ENCODE measurements around the gene GPX4. TPM values are rescaled to one million over a fixed set of nuclear protein-coding genes. Genes with fewer than 3 reads are reported as not detected.

GPX4 gene
- total RNA-seq, 2 experiments from 2014 or later, result 148 to 203 TPM

DNA sequence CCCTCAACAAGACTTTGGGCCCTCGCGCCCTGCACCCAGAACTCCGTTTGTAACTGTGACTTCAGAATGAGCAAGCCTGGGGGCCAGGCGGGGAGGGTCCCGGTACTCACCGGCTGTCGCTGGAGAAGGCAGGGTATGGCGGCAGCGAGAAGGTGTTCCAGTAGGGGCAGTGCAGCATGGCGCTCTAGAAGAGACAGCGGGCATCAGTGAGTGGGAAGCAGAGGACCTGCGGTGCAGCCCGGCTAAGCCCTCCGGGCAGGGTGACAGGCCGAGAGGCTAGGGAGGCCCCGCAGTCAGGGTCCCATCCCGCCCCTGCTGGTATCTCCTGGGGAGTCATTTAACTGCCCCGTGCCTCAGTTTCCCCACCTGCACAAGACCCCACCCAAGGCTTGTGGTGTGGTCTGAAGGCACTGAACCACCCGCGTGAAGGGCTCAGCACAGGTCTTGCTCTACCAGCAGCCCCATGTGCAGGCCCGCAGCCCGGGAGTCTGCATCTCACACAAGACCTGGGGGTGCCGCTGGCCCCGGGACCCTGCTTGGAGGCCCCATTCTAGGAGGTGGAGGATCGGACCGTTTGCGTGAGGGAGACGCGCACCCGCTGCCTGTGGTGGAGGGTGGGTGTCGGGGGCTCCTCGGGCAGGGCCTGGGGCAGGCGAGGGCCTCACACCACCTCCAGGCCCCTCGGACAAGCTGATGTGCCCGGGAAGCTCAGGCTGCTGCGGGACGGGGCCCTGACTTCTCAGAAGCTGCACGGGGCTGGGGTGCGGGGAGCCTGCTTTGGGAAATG is 45.7 kb downstream of the GPX4 start:
- no peak for DNase-seq (ENCODE audit: low spot score)
- Histone ChIP-seq H3K9me2 (ENCODE audit: insufficient read depth, low read length) (no peaks in the 10 kb centered on the region), H3K27ac (ENCODE audit: low read depth, low read length, poor library complexity, severe bottlenecking) (no peak overlapping the region), H3K36me3 (ENCODE audit: insufficient read depth, low read length) (peaks cover 16% of the 10 kb centered on the region), H4K20me1 (ENCODE audit: insufficient read depth, low read length) (no peaks in the 10 kb centered on the region), H3K79me2 (ENCODE audit: insufficient read depth, low read depth, low read length) (no peaks in the 10 kb centered on the region), H3K9me3 (ENCODE audit: low read length) (no peaks in the 10 kb centered on the region), H3K4me3 (ENCODE audit: low read depth, low read length, poor library complexity, severe bottlenecking) (no peak overlapping the region), H2AFZ (ENCODE audit: low read length) (no peak overlapping the region), H3K4me2 (ENCODE audit: low read length) (no peak overlapping the region), H3K4me1 (ENCODE audit: insufficient read depth, low read length, poor library complexity, severe bottlenecking) (no peaks in the 10 kb centered on the region)
- BruUV-seq (replicated peaks), result no TSS peak
- intact Hi-C loops (cut with micrococcal nuclease; ENCODE audit: unreplicated experiment), result no loop called here
- ChIA-PET CTCF (ENCODE audit: unreplicated experiment) (no interaction called here), POLR2A (no interaction called here)
- TF ChIP-seq, protein P1, sequence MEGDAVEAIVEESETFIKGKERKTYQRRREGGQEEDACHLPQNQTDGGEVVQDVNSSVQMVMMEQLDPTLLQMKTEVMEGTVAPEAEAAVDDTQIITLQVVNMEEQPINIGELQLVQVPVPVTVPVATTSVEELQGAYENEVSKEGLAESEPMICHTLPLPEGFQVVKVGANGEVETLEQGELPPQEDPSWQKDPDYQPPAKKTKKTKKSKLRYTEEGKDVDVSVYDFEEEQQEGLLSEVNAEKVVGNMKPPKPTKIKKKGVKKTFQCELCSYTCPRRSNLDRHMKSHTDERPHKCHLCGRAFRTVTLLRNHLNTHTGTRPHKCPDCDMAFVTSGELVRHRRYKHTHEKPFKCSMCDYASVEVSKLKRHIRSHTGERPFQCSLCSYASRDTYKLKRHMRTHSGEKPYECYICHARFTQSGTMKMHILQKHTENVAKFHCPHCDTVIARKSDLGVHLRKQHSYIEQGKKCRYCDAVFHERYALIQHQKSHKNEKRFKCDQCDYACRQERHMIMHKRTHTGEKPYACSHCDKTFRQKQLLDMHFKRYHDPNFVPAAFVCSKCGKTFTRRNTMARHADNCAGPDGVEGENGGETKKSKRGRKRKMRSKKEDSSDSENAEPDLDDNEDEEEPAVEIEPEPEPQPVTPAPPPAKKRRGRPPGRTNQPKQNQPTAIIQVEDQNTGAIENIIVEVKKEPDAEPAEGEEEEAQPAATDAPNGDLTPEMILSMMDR (conservative IDR thresholded peaks at IDR 0.05; ENCODE audit: low read length), result no peak
- TF ChIP-seq EZH2phosphoT487 (IDR thresholded peaks at IDR 0.05; ENCODE audit: borderline replicate concordance, low read depth, low read length), result no peak

DNA sequence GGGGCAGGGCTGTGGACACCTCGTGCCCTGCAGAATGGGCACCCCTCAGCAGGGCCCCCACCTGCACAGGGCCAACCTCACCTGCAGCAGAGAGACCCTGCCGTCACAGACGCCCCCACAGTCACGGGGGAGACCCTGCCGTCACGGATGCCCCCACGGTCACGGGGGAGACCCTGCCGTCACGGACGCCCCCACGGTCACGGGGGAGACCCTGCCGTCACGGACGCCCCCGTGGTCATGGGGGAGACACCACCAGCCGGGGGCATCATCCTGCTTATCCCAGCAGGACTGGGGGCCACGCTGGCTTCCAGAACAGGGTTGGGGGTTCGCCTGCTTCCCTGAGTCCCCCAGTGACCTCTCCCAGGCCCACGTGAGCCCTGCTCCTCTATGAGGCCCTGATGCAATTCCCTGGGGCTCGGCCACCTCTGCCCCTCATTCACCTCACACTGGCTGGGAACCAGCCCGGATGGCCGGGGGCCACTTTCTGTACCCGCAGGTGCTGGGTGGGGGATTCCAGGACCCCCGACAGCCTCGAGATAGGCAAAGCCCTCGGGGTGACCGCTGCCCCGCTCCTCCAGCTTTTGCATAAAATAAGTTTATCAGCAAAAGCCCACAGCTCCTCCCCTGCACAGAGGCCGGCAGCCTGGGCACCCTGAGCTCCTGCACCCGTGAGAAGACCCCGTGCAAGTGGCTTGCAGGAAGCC is 46.7 kb downstream of the GPX4 start:
- CTCF ChIA-PET (ENCODE audit: unreplicated experiment), result no interaction called here
- no peak overlapping the region for H2AFZ ChIP-seq (ENCODE audit: low read length)
- no peaks in the 10 kb centered on the region for H3K4me1 ChIP-seq (ENCODE audit: insufficient read depth, low read length, poor library complexity, severe bottlenecking)
- no peak overlapping the region for H3K27ac ChIP-seq (ENCODE audit: low read depth, low read length, poor library complexity, severe bottlenecking)
- H3K79me2 ChIP-seq (ENCODE audit: insufficient read depth, low read depth, low read length), result no peaks in the 10 kb centered on the region
- no peaks in the 10 kb centered on the region for H4K20me1 ChIP-seq (ENCODE audit: insufficient read depth, low read length)
- H3K9me3 ChIP-seq (ENCODE audit: low read length), result no peaks in the 10 kb centered on the region
- TF ChIP-seq, protein P1 (conservative IDR thresholded peaks at IDR 0.05; ENCODE audit: low read length), result no peak
- TF ChIP-seq EZH2phosphoT487 (IDR thresholded peaks at IDR 0.05; ENCODE audit: borderline replicate concordance, low read depth, low read length), result no peak
- peaks cover 16% of the 10 kb centered on the region for H3K36me3 ChIP-seq (ENCODE audit: insufficient read depth, low read length)
- DNase-seq (ENCODE audit: low spot score), result no peak
- no peaks in the 10 kb centered on the region for H3K9me2 ChIP-seq (ENCODE audit: insufficient read depth, low read length)
- POLR2A ChIA-PET, result no interaction called here
- H3K4me2 ChIP-seq (ENCODE audit: low read length), result no peak overlapping the region
- H3K4me3 ChIP-seq (ENCODE audit: low read depth, low read length, poor library complexity, severe bottlenecking), result no peak overlapping the region
- intact Hi-C loops (cut with micrococcal nuclease; ENCODE audit: unreplicated experiment), result no loop called here
- no TSS peak for BruUV-seq (replicated peaks)

Measured in OCI-LY7 (cell line).